ENCODE results near the gene KCTD11.

KCTD11 gene

GRCh38 chr17:7351665-7352502 lies at the start of gene KCTD11:
Gene KCTD11 (plus strand): TSS chr17:7352162.
- peak; percentile 90 for DNase-seq (ENCODE audit: low read depth)
- H3K4me3 ChIP-seq (ENCODE audit: low read depth, low read length), result peak within 1 kb of the TSS; percentile 83
- no peak for TF ChIP-seq CTCF (conservative IDR thresholded peaks at IDR 0.05; ENCODE audit: low read depth, low read length)

- TF ChIP-seq CTCF (conservative IDR thresholded peaks at IDR 0.05; ENCODE audit: low read depth, low read length), result no peak
- no peak overlapping the region for H3K4me3 ChIP-seq (ENCODE audit: low read depth, low read length)
- DNase-seq (ENCODE audit: low read depth), result no peak
These were observed 47.8 kb upstream of the KCTD11 start for GRCh38 chr17:7304179-7304578.

- H3K4me3 ChIP-seq (ENCODE audit: low read depth, low read length), result peak within 1 kb of the TSS; percentile 72
- DNase-seq (ENCODE audit: low read depth), result peak; percentile 100
- no peak for TF ChIP-seq CTCF (conservative IDR thresholded peaks at IDR 0.05; ENCODE audit: low read depth, low read length)
These were observed 44.9 kb upstream of the KCTD11 start, which contains the start of gene EIF5A for GRCh38 chr17:7306911-7307685. Gene EIF5A (plus strand): TSS chr17:7307628. CDS start chr17:7309636, 2,008 bp downstream.

- peak overlapping the region; percentile 72 for H3K4me3 ChIP-seq (ENCODE audit: low read depth, low read length)
- TF ChIP-seq CTCF (conservative IDR thresholded peaks at IDR 0.05; ENCODE audit: low read depth, low read length), result no peak
- DNase-seq (ENCODE audit: low read depth), result peak; percentile 42
These were observed 44.0 kb upstream of the KCTD11 start for GRCh38 chr17:7307686-7308624.

GRCh38 chr17:7308625-7309433 lies 43.1 kb upstream of the KCTD11 start:
- peak; percentile 88 for DNase-seq (ENCODE audit: low read depth)
- H3K4me3 ChIP-seq (ENCODE audit: low read depth, low read length), result peak overlapping the region; percentile 72
- TF ChIP-seq CTCF (conservative IDR thresholded peaks at IDR 0.05; ENCODE audit: low read depth, low read length), result no peak

- no peak for TF ChIP-seq CTCF (conservative IDR thresholded peaks at IDR 0.05; ENCODE audit: low read depth, low read length)
- H3K4me3 ChIP-seq (ENCODE audit: low read depth, low read length), result no peak overlapping the region
- no peak for DNase-seq (ENCODE audit: low read depth)
These were observed 42.3 kb upstream of the KCTD11 start for GRCh38 chr17:7309628-7310027.

All from choroid plexus epithelial cell (primary cell).